Measurements from ENCODE around the gene SRPK1. TPM values are rescaled to one million over a fixed set of nuclear protein-coding genes. Genes with fewer than 3 reads are reported as not detected.
A peak's percentile ranks its signal among the peaks of the same experiment; 100 is the strongest.

The SRPK1 gene
- total RNA-seq, 2 experiments from 2014 or later, result 117 to 133 TPM

GRCh38 chr6:35955071-35955470 lies 34.2 kb upstream of the SRPK1 start:
- ATAC-seq (no peak), DNase-seq (no peak)
- Mint-ChIP-seq H3K4me1 (ENCODE audit: low read depth) (peaks cover 8% of the 10 kb centered on the region), H3K27ac (no peak overlapping the region), H3K4me3 (no peak overlapping the region), H3K9me3 (no peaks in the 10 kb centered on the region), H3K27me3 (no peaks in the 10 kb centered on the region), H3K36me3 (ENCODE audit: low read depth) (no peaks in the 10 kb centered on the region)
- ChIA-PET CTCF (interaction anchor here (0.9 to 2.1 kb wide), 6 partner anchors 26 to 432 kb away, joined by 3 to 9 read pairs (median 4); no protein-coding TSS in a partner anchor), POLR2A (no interaction called here)
- TF ChIP-seq CTCF (IDR thresholded peaks at IDR 0.05), result no peak
- intact Hi-C loops (cut with micrococcal nuclease), result no loop called here

GRCh38 chr6:35954333-35954732 lies 33.4 kb upstream of the SRPK1 start:
- no peak for DNase-seq
- peaks cover 8% of the 10 kb centered on the region for H3K4me1 Mint-ChIP-seq (ENCODE audit: low read depth)
- no peak for ATAC-seq
- H3K27me3 Mint-ChIP-seq, result no peaks in the 10 kb centered on the region
- H3K36me3 Mint-ChIP-seq (ENCODE audit: low read depth), result no peaks in the 10 kb centered on the region
- ChIA-PET CTCF (interaction anchor here (0.8 to 2.1 kb wide), 5 partner anchors 24 to 141 kb away, joined by 3 to 9 read pairs (median 3); no protein-coding TSS in a partner anchor), POLR2A (no interaction called here)
- intact Hi-C loops (cut with micrococcal nuclease), result no loop called here
- H3K4me3 Mint-ChIP-seq, result no peak overlapping the region
- H3K27ac Mint-ChIP-seq, result no peak overlapping the region
- no peak for TF ChIP-seq CTCF (IDR thresholded peaks at IDR 0.05)
- H3K9me3 Mint-ChIP-seq, result no peaks in the 10 kb centered on the region

GRCh38 chr6:35948725-35949124 lies 27.8 kb upstream of the SRPK1 start:
- H3K27me3 Mint-ChIP-seq, result no peaks in the 10 kb centered on the region
- POLR2A ChIA-PET, result no interaction called here
- H3K4me3 Mint-ChIP-seq, result no peak overlapping the region
- peaks cover 8% of the 10 kb centered on the region for H3K4me1 Mint-ChIP-seq (ENCODE audit: low read depth)
- TF ChIP-seq CTCF (IDR thresholded peaks at IDR 0.05), result no peak
- CTCF ChIA-PET, result interaction anchor here (0.6 kb wide), 1 partner anchor 31 kb away, joined by 3 read pairs; no protein-coding TSS in a partner anchor
- ATAC-seq, result peak; percentile 51
- intact Hi-C loops (cut with micrococcal nuclease), result no loop called here
- peak; percentile 21 for DNase-seq
- H3K9me3 Mint-ChIP-seq, result no peaks in the 10 kb centered on the region
- no peak overlapping the region for H3K27ac Mint-ChIP-seq
- H3K36me3 Mint-ChIP-seq (ENCODE audit: low read depth), result no peaks in the 10 kb centered on the region

- TF ChIP-seq CTCF (IDR thresholded peaks at IDR 0.05), result no peak
- CTCF ChIA-PET, result interaction anchor here (1.3 kb wide), 1 partner anchor 10 kb away, joined by 6 read pairs; no protein-coding TSS in a partner anchor
Observed at GRCh38 chr6:35945650-35946025, 24.7 kb upstream of the SRPK1 start.

GRCh38 chr6:35943390-35943789 lies 22.5 kb upstream of the SRPK1 start:
- ATAC-seq (no peak), DNase-seq (no peak)
- Mint-ChIP-seq H3K9me3 (no peaks in the 10 kb centered on the region), H3K4me3 (no peak overlapping the region), H3K27ac (no peak overlapping the region), H3K27me3 (peaks cover 3% of the 10 kb centered on the region), H3K4me1 (ENCODE audit: low read depth) (no peaks in the 10 kb centered on the region), H3K36me3 (ENCODE audit: low read depth) (no peaks in the 10 kb centered on the region)
- intact Hi-C loops (cut with micrococcal nuclease), result no loop called here
- TF ChIP-seq CTCF (IDR thresholded peaks at IDR 0.05), result no peak
- POLR2A ChIA-PET, result interaction anchor here (1.0 kb wide), 1 partner anchor 17 kb away, joined by 3 read pairs; no protein-coding TSS in a partner anchor
- CTCF ChIA-PET, result no interaction called here

More at GRCh38 chr6:35945650-35946025, 24.7 kb upstream of the SRPK1 start:
- DNase-seq (no peak), ATAC-seq (no peak)
- H3K27me3 Mint-ChIP-seq, result no peaks in the 10 kb centered on the region
- H3K4me1 Mint-ChIP-seq (ENCODE audit: low read depth), result no peaks in the 10 kb centered on the region
- H3K27ac Mint-ChIP-seq, result no peak overlapping the region
- H3K4me3 Mint-ChIP-seq, result no peak overlapping the region
- no peaks in the 10 kb centered on the region for H3K36me3 Mint-ChIP-seq (ENCODE audit: low read depth)
- POLR2A ChIA-PET, result interaction anchor here (1.7 kb wide), 1 partner anchor 162 kb away, joined by 5 read pairs; no protein-coding TSS in a partner anchor
- no peaks in the 10 kb centered on the region for H3K9me3 Mint-ChIP-seq
- intact Hi-C loops (cut with micrococcal nuclease), result no loop called here

All from activated CD8-positive, alpha-beta T cell treated with anti-CD3 and anti-CD28 coated beads for 36 hours (primary cell).